CD1c-positive myeloid dendritic cell (primary cell): Measurements from ENCODE around the gene CDH15.
"Not testable (repeated sequence)": the region's sequence is repeated elsewhere in the genome, so short reads cannot be mapped to it uniquely, and the experiment has no call there.

Experiments
- DNase-seq: peaks from one replicate; pipeline ENCODE4 v3.0.0-alpha.2; 2016; ENCODE audit errors: extremely low spot score

The CDH15 gene

GRCh38 chr16:89233678-89234490 is 62.3 kb downstream of the CDH15 start:
- DNase-seq: no peak

- no peak for DNase-seq
Measured at GRCh38 chr16:89237733-89238132, 66.2 kb downstream of the CDH15 start.

- peak; percentile 80 for DNase-seq
Measured at GRCh38 chr16:89241187-89242007, 69.8 kb downstream of the CDH15 start.

- no peak for DNase-seq
Measured at GRCh38 chr16:89242795-89243200, 71.2 kb downstream of the CDH15 start.

- DNase-seq: no peak
Measured at GRCh38 chr16:89243664-89244063, 72.1 kb downstream of the CDH15 start.

- DNase-seq: not testable (repeated sequence)
Measured at GRCh38 chr16:89244264-89244663, 72.7 kb downstream of the CDH15 start.

- no peak for DNase-seq
Measured at GRCh38 chr16:89244754-89245153, 73.2 kb downstream of the CDH15 start.
